Suppressor macrophage treated with lipopolysaccharide for 4 hours (primary cell): ENCODE results near the gene ASL.
"Not testable (repeated sequence)": the region's sequence is repeated elsewhere in the genome, so short reads cannot be mapped to it uniquely, and the experiment has no call there.

ENCODE experiments used
- DNase-seq: peaks from one replicate; pipeline ENCODE4 v3.0.0-alpha.2; 2020

The ASL gene

GRCh38 chr7:66119245-66119850 lies 43.7 kb downstream of the ASL start:
- no peak for DNase-seq

GRCh38 chr7:66123175-66123528 lies 47.5 kb downstream of the ASL start:
- DNase-seq = no peak

GRCh38 chr7:66124569-66124861 lies 48.9 kb downstream of the ASL start:
- not testable (repeated sequence) for DNase-seq

GRCh38 chr7:66125052-66125694 lies 49.6 kb downstream of the ASL start:
- no peak for DNase-seq

GRCh38 chr7:66125781-66126352 lies 50.2 kb downstream of the ASL start:
- DNase-seq = peak; percentile 57

- not testable (repeated sequence) for DNase-seq
Measured at GRCh38 chr7:66127172-66127571, 51.6 kb downstream of the ASL start.

GRCh38 chr7:66138994-66139752 lies 63.6 kb downstream of the ASL start:
- no peak for DNase-seq

GRCh38 chr7:66140924-66141323 lies 65.3 kb downstream of the ASL start:
- DNase-seq = no peak

- no peak for DNase-seq
Measured at GRCh38 chr7:66142334-66142733, 66.7 kb downstream of the ASL start.

- no peak for DNase-seq
Measured at GRCh38 chr7:66142996-66143395, 67.4 kb downstream of the ASL start.
